ENCODE measurements around the gene ACY1.

The ACY1 gene

DNA sequence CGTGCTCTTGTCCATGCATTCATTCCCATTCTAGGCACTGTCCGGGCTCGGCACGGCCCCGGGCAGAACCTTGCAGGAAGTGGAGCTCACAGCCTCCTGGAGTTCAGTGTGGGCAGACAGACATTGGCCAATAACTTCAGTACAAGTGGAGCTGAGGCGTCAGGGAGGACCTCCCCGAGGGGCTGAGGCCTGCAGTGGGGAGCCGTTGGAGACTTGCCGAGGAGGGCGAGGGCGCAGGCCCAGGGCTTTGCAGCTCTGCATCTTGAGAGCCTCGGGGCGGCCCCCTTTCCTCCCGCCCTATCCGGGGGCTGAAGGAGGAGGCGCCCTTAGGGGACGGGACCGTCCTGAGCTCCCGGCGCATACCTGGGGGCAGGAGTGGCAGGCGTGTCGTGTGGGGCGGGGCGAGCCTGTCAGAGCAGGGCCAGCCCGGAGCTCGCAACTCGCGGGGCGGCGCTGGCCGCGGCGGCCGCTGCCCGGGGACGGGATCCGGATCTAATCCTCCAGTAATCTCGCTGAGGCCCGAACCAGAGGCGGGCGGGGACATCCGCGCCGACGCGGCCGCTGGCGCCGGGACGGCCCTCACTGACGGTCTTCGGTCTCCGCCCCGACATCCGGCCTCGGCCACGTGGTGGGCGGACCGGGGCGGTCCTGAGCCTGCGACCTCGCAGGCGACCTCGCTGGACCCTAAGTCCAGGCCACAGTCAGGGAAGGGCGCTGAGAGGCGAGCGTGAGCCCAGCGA, at the start of gene ACY1:
Gene ACY1 (plus strand): TSS at position 698 of the 740 bp plus-strand sequence. CDS start 530 bp downstream, outside the sequence.
- peak; percentile 50 for DNase-seq (ENCODE audit: low read depth)

DNA sequence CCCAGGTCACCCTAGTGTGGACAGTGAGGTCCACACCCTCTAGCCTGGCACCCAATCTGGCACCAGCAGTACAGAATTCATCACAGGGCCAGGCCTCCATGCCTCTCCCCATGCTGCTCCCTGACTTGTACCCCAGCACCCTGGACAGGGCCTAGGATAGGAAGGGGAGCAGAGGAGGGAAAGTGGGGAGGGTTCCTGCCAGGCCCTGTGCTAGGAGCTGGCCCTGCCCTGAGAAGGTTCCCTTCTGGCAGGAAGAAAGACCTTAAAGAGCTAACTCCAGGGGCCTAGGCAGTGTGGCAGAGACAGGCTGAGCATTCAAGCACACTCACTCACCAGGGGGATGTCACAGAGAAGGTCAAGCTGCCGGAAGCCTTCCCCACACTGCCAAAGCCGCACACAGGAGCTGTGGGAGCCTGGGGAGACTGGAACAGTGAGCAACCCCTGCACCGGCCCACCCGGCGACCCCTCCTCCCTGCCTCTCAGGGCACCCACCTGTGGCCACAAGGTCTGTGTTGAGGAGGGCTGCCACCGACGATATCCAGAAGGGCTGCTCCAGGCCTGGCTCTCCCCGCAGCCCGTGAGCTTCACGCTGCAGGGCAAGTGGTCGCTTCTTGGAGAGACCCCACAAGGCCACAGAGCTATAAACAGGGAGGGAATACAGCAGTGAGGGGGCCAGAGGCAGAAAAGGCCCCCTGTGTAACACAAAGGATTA, 49.0 kb upstream of the ACY1 start:
- no peak for DNase-seq (ENCODE audit: low read depth)

DNA sequence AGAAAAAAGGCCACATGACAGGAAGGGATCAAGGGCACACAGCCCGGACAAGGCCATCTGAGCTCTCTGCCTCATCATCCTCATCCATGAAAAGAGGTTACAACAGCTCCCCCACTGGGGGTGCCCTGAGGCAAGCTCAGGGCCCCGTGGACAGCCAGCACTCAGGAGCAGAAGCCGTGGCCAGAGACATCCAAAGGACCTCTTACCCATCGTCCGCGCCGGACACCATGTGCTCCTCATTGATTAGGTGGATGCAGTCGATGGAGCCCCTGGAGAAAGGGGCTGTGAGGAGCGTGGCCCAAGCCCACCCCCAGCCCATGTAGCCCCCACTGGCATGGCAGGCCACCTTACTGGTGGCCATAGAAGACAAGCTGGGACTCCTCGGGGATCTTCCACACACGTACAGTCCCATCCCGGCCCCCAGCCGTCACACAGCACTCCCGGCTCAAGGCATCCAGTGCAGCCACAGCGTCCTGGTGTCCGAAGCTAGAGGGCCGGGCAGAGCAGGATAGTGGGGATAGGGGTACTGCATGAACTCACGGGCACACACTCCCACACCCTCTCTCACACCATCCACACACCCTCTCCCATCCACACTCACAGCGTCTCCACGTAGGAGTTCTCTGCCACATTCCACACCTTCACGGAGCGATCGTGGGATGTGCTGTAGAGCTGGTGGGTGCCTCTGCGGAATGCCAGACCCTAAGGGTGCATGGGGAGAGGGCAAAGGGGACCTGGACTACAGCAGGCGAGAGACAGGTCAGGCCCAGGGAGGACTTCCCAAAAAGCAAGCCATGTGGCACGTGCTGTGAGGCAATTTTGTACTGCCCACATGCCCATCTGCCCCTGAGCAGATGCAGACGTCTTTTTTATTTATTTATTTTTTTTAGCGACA, 48.1 kb upstream of the ACY1 start:
- DNase-seq (ENCODE audit: low read depth), result no peak

DNA sequence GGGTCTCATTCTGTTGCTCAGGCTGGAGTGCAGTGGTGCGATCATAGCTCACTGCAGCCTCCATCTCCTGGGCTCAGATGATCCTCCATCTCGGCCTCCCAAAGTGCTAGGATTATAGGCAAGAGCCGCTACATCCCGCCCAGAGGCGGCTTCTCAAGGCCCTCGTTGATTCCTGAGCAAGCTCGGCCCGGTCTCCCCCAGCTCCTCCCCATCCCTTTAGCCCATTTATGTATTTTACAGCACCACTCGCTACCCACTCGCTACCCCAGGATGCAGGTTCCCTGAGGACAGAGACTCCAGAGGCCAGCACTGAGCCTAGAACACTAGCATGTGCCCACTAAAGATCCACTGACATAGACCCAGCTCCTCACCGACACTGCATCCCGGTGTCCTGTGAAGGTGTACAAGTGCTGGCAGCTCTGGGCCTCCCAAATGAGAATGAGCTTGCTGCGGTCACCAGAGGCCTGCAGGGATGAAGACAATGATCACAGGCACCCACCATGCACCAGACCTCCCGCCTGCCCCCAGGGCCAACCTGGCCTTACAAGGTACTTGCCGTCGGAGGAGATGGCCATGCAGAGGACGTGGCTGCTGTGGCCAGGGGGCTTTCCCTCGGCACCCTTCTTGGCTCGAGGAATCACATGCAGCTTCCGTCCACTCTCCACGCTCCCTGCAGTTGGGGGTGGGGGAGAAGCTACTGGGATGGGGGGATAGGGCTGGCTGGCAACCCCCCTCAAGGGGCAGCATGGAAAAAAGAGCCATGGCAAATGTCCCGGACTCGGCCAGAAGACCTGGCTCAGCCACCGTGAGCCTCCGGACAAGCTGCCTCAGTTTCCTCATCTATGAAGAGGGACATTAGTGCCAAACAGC, 47.2 kb upstream of the ACY1 start:
- DNase-seq (ENCODE audit: low read depth), result no peak

DNA sequence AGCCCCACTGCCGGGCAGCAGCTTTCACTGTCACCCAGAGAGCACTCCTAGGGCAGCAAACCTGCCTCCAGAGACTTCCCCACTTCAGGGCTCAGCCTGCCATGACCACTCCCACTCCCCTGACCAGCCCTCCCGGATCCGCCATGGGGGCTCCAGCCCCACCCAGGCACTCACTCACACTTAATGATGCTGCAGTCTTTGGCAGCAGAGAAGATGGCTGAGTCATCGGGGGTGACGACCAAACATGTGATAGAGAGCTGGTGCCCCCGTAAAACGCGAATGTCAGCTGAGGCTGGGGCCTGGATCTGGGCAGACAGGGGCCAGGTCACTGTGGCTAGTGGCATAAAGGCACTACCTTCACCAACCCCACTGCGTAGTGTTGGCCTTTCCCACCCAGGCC, 46.3 kb upstream of the ACY1 start:
- no peak for DNase-seq (ENCODE audit: low read depth)

DNA sequence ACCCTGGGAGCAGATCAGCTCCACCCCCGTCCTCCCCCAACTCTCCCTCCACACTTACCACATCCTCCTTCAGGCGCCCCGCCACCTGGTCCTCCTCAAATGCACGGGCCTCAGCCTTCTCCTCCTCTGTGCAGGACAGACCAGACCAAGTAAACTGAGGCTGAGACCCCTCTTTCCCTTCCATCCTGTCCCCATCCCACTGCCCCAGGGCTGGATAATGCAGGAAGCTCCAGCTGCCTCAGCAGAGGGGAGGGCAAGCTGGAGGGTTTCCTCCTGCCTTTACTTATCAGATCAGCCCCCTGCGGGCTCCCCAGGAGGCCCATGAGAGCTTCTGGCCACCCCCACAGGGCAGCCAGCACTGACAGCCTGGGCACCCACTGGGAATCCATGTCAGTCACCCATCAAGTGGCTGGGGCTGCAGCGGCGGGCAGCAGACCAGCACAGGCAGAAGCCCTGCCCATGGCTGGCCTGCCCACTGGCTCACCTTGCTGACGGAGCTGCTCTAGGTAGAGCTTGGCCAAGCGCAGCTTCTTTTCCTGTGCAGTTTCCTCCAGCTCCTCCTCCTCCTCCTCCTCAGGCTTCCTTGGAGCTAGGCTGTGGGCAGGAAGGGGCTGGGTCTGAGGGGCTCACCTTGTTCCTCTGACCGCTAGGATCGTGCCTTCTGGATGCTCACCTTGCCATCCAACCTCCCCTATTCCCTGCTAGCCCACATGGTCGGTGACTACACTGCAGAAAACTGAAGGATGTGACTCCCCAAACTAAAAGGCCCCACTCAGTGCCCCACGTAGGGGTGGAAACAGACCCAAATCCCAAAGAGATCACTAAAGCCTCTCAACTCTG, 45.5 kb upstream of the ACY1 start:
- DNase-seq (ENCODE audit: low read depth), result no peak

DNA sequence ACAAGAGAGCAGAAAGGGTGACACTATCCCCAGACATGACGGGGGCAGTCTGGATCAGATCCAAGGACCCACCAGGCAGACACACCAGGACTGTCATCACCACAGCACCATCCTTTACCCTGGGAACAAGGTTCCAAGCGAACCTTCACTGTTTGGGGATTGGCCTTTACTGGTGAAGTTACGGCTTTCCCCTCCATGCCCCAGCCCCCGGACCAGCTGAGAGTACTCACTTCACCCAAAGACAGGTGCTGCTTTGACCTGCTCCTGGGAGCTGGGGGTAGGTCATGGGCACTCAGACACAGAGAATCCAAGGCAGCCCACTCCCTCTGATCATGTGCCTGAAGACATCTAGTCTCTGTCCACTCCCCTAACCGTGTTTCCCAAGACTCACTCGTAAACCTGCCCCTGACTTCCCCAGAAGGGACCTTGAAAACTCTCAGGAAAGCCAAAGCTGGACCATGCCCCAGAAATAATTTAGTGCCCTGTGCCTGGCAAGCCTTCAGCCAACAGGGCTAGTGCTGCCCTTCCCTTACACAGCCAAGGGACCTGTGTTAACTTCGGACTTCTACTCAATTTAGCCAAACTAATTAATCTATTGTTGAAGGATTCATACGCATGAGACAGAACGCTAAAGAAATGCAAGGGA, 44.4 kb upstream of the ACY1 start:
- no peak for DNase-seq (ENCODE audit: low read depth)

DNA sequence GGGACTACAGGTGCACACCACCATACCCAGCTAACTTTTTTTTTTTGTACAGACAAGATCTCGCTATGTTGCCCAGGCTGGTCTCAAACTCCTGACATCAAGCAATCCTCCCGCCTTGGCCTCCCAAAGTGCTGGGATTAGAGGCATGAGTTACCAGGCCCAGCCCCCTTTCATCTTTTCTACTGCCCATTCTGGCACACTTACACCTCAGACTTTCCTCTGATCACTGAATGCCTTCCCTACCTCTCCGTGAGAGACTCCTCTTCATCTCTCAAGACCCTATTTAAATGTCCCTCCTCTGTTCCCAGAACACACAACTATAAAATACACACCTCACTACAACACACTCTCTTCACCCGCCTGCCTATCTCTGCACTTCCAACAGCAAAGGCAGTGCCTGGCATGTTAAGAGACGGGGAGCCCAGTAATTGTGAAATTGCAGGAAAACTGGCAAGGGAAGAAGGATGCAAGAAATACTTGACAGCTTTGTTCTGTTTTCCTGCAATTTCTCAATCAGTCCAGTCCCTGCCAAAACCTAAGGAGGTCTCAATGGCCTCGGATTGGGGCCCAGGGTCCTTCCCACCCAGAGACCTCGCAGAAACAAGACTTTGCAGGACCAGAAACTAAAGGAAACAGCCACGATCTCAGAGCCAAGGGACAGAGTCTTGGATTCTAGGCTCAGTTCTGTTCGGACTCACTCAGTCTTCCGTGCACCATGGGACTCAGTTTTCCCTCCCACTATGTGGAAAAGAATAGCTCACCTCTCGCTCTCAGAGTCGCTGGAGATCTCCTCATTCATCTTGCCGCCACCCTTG, 42.5 kb upstream of the ACY1 start:
- peak; percentile 12 for DNase-seq (ENCODE audit: low read depth)

DNA sequence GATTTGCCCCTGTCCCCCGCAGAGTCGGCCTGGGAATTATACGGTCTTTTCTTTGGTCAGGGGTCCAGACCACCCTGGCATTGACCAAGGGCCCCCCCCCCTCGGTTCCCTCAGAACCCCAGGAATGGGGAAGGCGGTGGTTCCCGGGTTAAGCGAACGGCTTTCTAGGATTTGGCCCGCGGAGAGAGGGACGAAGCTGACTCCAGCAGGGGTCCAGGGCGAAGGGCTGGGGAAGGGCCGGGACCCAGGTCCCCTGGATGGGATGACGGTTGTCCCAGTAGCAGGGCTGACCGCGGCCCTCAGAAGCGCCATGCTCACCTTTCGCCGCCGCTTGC, 41.9 kb upstream of the ACY1 start:
- DNase-seq (ENCODE audit: low read depth), result no peak

DNA sequence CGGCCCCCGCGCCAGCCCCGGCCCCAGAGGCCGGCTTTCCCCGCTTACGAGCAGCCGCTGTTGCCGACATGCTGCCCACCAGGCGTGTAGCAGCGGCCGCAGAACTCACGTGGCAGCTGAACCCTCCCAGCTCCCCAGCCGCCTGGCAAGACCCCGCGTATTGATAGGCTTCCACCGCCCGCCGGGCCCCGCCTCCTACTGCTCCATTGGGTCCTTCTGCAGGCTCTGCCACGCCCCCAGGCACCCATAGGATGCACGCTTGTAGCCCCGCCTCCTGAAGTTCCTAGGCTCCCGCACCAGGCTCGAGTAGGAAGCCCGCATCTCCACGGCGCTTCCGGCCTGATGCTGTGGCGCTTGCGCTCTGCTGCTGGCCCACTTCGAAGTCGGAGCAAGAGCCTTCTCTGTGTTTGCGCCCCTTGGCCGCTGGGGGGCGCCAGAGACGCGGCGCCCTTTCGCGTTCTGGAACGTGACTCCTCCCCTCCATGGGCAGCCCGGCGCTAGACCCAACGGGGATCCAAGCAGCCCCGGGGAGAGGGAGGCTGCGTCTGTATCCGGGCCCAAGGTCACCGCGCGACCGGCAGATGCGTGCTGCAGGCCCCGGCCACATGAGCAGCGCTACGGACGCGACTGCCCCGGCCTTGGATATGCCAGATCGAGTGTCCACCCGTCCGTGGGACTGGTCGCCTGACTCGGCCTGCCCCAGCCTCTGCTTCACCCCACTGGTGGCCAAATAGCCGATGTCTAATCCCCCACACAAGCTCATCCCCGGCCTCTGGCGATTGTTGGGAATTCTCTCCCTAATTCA, 41.3 kb upstream of the ACY1 start, which contains the start of the genes PARP3 and RRP9:
Gene PARP3 (plus strand): TSS at position 566 of the 805 bp plus-strand sequence. CDS start 993 bp downstream, outside the sequence.
Gene RRP9 (minus strand): TSS at position 107 of the 805 bp plus-strand sequence. CDS start 37 bp downstream, at position 70.
- peak; percentile 97 for DNase-seq (ENCODE audit: low read depth)

DNA sequence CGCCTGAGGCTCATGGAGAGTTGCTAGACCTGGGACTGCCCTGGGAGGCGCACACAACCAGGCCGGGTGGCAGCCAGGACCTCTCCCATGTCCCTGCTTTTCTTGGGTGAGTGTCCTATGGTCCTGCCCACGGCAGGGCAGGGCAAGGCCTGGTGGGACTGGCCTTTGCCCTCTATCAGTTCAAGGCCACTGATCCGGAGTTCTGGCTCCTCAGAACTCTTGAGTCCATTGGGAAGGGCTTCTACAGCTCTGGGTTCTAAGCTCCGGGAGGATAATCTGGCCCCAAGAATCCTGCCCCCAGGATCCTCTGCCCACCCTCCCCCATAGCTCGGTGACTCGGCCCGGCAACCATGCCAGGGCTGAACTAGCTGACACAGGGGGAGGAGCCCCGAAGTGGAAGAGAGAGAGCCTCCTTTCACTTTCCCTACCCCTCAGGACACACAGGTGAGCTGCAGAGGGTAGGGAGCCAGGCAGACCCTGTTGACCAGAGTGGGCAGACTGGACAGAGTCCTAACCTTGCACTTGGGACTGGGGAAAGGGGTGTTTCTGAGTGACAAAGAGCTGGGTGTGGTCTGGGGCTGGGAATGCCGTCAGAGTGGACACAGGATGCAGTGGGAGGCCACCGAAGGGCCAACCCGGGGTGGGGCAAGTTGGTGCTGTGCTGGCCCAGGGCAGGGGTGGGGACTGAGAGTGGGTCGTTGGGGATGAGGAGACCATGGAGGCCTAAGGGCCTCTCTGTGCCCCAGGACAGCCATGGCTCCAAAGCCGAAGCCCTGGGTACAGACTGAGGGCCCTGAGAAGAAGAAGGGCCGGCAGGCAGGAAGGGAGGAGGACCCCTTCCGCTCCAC, 40.5 kb upstream of the ACY1 start:
- DNase-seq (ENCODE audit: low read depth), result peak; percentile 49

DNA sequence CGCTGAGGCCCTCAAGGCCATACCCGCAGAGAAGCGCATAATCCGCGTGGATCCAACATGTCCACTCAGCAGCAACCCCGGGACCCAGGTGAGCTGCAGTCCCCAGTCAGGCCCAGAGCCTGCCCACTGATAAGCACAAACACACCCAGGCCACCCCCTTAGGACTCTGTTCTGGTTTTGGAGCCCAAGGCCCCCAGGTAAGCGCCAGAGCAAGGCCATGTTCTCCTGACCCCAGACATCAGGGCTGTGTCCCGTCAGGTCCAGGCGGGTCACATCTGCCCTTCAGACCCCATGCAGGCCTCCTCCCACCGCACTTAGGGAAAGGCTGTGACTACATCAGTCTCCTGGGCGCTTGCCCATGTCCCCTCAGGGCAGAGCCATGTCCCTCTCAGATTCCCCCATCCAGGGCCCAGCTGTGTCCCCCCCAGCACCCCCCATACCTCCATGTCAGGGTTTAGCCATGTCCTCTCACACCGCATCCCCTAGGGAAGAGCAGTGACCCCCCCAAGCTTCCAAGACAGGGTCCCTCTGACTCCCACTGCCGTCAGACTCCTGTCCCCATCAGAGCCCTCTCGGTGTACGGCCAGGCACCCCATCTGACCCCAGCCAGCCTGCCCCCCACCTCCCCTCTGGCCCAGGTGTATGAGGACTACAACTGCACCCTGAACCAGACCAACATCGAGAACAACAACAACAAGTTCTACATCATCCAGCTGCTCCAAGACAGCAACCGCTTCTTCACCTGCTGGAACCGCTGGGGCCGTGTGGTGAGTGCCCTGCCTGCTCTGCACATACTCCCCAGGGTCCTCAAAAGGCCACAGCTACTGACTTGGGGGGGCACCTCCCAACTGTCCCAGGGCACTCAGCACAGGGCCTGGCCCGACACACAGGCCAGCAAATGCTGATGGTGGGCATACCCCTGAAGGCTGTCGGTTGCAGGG, 39.6 kb upstream of the ACY1 start:
- DNase-seq (ENCODE audit: low read depth), result no peak

DNA sequence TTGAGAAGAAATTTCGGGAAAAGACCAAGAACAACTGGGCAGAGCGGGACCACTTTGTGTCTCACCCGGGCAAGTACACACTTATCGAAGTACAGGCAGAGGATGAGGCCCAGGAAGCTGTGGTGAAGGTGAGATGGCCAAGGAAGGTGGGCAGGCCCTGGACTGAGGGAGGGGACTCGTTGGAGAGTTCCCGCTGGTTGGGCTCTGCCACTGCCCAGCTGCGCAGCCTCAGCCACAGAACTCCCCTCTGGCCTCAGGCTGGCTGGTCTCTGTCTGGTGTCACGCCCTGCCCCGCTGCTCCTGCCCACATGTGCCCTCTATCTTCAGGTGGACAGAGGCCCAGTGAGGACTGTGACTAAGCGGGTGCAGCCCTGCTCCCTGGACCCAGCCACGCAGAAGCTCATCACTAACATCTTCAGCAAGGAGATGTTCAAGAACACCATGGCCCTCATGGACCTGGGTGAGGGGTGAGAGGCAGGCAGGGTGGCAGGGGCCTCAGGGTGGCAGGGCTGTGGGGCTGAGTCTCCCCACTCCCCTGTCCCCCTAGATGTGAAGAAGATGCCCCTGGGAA, 38.8 kb upstream of the ACY1 start:
- no peak for DNase-seq (ENCODE audit: low read depth)

DNA sequence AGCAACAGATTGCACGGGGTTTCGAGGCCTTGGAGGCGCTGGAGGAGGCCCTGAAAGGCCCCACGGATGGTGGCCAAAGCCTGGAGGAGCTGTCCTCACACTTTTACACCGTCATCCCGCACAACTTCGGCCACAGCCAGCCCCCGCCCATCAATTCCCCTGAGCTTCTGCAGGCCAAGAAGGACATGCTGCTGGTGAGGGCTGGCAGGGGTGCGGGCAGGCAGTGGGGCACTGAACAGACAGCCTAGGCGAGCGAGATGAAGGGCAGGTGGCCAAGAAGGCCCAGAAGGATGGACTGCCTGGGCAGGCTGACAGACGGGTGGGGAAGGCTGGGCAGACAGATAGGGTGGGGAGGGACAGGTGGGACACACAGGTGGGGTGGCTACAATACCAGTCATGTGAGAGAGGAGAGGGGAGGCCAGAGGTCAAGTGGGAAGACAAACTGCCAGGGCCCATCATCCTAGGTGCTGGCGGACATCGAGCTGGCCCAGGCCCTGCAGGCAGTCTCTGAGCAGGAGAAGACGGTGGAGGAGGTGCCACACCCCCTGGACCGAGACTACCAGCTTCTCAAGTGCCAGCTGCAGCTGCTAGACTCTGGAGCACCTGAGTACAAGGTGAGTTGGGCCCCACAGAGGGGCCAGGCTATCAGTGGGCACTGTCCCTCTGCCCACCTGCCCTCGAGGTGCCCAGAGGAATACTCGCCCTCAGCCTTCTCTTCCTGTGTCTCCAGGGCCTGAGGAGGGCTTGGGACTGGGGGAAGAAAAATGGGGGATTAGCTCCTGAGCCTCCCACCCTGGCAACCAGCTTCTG, 38.1 kb upstream of the ACY1 start:
- no peak for DNase-seq (ENCODE audit: low read depth)

Measured in GM04503 (cell line).